NCI-H1105 (cell line): ENCODE results near the gene GSTA1.
"Not testable (repeated sequence)": the region's sequence is repeated elsewhere in the genome, so short reads cannot be mapped to it uniquely, and the experiment has no call there.

ENCODE experiments used
- DNase-seq: peaks from one replicate; lab custom pipeline; 2025; lab: John Stamatoyannopoulos, UW

GSTA1 gene

GRCh38 chr6:52808660-52809059 lies 5.0 kb upstream of the GSTA1 start:
- DNase-seq: no peak

GRCh38 chr6:52802806-52803205 lies 810 bp downstream of the GSTA1 start:
- DNase-seq: no peak

GRCh38 chr6:52801188-52801841 lies 2.3 kb downstream of the GSTA1 start:
- no peak for DNase-seq

- not testable (repeated sequence) for DNase-seq
Measured at GRCh38 chr6:52799272-52799671, 4.3 kb downstream of the GSTA1 start.

GRCh38 chr6:52794366-52794765 lies 9.2 kb downstream of the GSTA1 start:
- DNase-seq: not testable (repeated sequence)

- no peak for DNase-seq
Measured at GRCh38 chr6:52790861-52791260, 12.8 kb downstream of the GSTA1 start.

GRCh38 chr6:52789658-52790057 lies 14.0 kb downstream of the GSTA1 start:
- DNase-seq: not testable (repeated sequence)

- no peak for DNase-seq
Measured at GRCh38 chr6:52788478-52788877, 15.1 kb downstream of the GSTA1 start.

- no peak for DNase-seq
Measured at GRCh38 chr6:52787917-52788316, 15.7 kb downstream of the GSTA1 start.

GRCh38 chr6:52786249-52786956 lies 17.2 kb downstream of the GSTA1 start:
- DNase-seq: no peak

GRCh38 chr6:52782696-52783274 lies 20.8 kb downstream of the GSTA1 start:
- DNase-seq: not testable (repeated sequence)

- DNase-seq: not testable (repeated sequence)
Measured at GRCh38 chr6:52782209-52782608, 21.4 kb downstream of the GSTA1 start.

- no peak for DNase-seq
Measured at GRCh38 chr6:52779237-52779636, 24.4 kb downstream of the GSTA1 start.

GRCh38 chr6:52776711-52777351 lies 26.8 kb downstream of the GSTA1 start:
- DNase-seq: not testable (repeated sequence)

- DNase-seq: not testable (repeated sequence)
Measured at GRCh38 chr6:52769399-52769798, 34.2 kb downstream of the GSTA1 start.

- not testable (repeated sequence) for DNase-seq
Measured at GRCh38 chr6:52767658-52768057, 36.0 kb downstream of the GSTA1 start.

- DNase-seq: not testable (repeated sequence)
Measured at GRCh38 chr6:52763322-52763916, 40.2 kb downstream of the GSTA1 start, which contains the start of gene GSTA2. Gene GSTA2, minus strand, starts transcription at chr6:52763475. Its CDS starts 5,528 bp downstream, at chr6:52757947.

GRCh38 chr6:52761673-52762491 lies 41.7 kb downstream of the GSTA1 start:
- not testable (repeated sequence) for DNase-seq

- no peak for DNase-seq
Measured at GRCh38 chr6:52760105-52760765, 43.4 kb downstream of the GSTA1 start.

- DNase-seq: no peak
Measured at GRCh38 chr6:52759085-52759484, 44.5 kb downstream of the GSTA1 start.
